BE2C (cell line): ENCODE data around the gene CTBP1.

Source experiments
- DNase-seq: peaks from one replicate; pipeline ENCODE4 v3.0.0-alpha.2; 2020
- H3K27me3 ChIP-seq: fragments of 250-450 bp; sonication (Bioruptor Pico); 2 replicates; pipeline ENCODE4 v1.5.1; 2020; ENCODE audit warnings: mild to moderate bottlenecking
- H3K36me3 ChIP-seq: fragments of 250-450 bp; sonication (Bioruptor Pico); 2 replicates; pipeline ENCODE4 v1.5.1; 2020; ENCODE audit warnings: mild to moderate bottlenecking
- H3K4me1 ChIP-seq: fragments of 250-450 bp; sonication (Bioruptor Pico); 2 replicates; pipeline ENCODE4 v1.5.1; 2020
- H3K4me3 ChIP-seq: 2 replicates; pipeline ENCODE4 v1.5.1; 2011; ENCODE audit warnings: low read depth, low read length
- H3K9me3 ChIP-seq: fragments of 250-450 bp; sonication (Bioruptor Pico); 2 replicates; pipeline ENCODE4 v1.5.1; 2020
- TF ChIP-seq, protein P1 (sequence below): IDR thresholded peaks from 2 replicates; pipeline ENCODE4 v1.5.1; 2012; ENCODE audit warnings: mild to moderate bottlenecking, low read depth, low read length

Gene CTBP1

GRCh38 chr4:1204828-1205585 is 43.9 kb downstream of the CTBP1 start:
- Histone ChIP-seq H3K4me3 (no peak overlapping the region), H3K4me1 (peaks cover 4% of the 10 kb centered on the region; the same call in 1 of the 2 replicates), H3K36me3 (no peaks in the 10 kb centered on the region), H3K9me3 (no peaks in the 10 kb centered on the region), H3K27me3 (no peaks in the 10 kb centered on the region)
- TF ChIP-seq, protein P1, sequence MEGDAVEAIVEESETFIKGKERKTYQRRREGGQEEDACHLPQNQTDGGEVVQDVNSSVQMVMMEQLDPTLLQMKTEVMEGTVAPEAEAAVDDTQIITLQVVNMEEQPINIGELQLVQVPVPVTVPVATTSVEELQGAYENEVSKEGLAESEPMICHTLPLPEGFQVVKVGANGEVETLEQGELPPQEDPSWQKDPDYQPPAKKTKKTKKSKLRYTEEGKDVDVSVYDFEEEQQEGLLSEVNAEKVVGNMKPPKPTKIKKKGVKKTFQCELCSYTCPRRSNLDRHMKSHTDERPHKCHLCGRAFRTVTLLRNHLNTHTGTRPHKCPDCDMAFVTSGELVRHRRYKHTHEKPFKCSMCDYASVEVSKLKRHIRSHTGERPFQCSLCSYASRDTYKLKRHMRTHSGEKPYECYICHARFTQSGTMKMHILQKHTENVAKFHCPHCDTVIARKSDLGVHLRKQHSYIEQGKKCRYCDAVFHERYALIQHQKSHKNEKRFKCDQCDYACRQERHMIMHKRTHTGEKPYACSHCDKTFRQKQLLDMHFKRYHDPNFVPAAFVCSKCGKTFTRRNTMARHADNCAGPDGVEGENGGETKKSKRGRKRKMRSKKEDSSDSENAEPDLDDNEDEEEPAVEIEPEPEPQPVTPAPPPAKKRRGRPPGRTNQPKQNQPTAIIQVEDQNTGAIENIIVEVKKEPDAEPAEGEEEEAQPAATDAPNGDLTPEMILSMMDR: no peak
- peak; percentile 15 for DNase-seq

- H3K9me3 ChIP-seq: no peaks in the 10 kb centered on the region
- DNase-seq: no peak
- H3K4me1 ChIP-seq: no peaks in the 10 kb centered on the region
- no peaks in the 10 kb centered on the region for H3K27me3 ChIP-seq
- no peaks in the 10 kb centered on the region for H3K36me3 ChIP-seq
- no peak overlapping the region for H3K4me3 ChIP-seq
- TF ChIP-seq, protein P1: no peak
Measured at GRCh38 chr4:1204286-1204827, 44.6 kb downstream of the CTBP1 start.

- Histone ChIP-seq H3K36me3 (no peaks in the 10 kb centered on the region), H3K9me3 (no peaks in the 10 kb centered on the region), H3K4me1 (no peaks in the 10 kb centered on the region), H3K4me3 (no peak overlapping the region), H3K27me3 (no peaks in the 10 kb centered on the region)
- TF ChIP-seq, protein P1: no peak
- DNase-seq: no peak
Measured at GRCh38 chr4:1203026-1203616, 45.8 kb downstream of the CTBP1 start.

DNA sequence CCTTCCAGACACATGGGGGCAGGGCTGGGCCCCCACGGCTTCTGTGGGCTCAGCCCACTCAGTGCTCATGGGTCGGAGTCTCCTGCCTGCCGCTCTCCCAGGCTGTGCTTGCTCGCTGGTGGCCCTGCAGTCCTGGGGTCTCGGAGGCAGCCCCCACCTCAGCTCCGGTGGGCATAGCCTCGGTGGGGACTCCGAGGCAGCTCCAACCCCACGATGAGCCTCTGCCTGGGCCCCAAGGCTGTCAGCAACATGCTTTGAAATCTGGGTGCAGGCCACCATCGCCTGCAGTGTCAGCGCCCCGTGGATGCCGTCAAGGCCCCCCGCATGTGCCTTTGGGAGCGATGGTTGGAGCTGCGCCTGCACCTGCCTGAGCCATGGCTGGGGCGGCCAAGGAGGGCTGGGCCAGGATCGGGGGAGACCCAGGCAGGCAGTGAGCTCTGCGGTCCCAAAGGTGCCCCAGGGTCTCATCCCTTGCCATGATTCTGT is 46.4 kb downstream of the CTBP1 start:
- no peaks in the 10 kb centered on the region for H3K4me1 ChIP-seq
- no peaks in the 10 kb centered on the region for H3K27me3 ChIP-seq
- TF ChIP-seq, protein P1: no peak
- H3K4me3 ChIP-seq: no peak overlapping the region
- H3K9me3 ChIP-seq: no peaks in the 10 kb centered on the region
- DNase-seq: no peak
- no peaks in the 10 kb centered on the region for H3K36me3 ChIP-seq

- no peaks in the 10 kb centered on the region for H3K9me3 ChIP-seq
- no peak for DNase-seq
- H3K27me3 ChIP-seq: no peaks in the 10 kb centered on the region
- H3K4me1 ChIP-seq: no peaks in the 10 kb centered on the region
- TF ChIP-seq, protein P1: no peak
- no peaks in the 10 kb centered on the region for H3K36me3 ChIP-seq
- H3K4me3 ChIP-seq: no peak overlapping the region
Measured at GRCh38 chr4:1201851-1202525, 46.9 kb downstream of the CTBP1 start.
